Body of pancreas (tissue), 4 donors: ENCODE results near the gene ZNF763. TPM values are rescaled to one million over a fixed set of nuclear protein-coding genes. Genes with fewer than 3 reads are reported as not detected.
A peak's percentile ranks its signal among the peaks of the same experiment; 100 is the strongest.
"Not testable (repeated sequence)": the region's sequence is repeated elsewhere in the genome, so short reads cannot be mapped to it uniquely, and the experiment has no call there.

Experiments
- ATAC-seq: fragments of 150-250 bp; one replicate; pipeline ENCODE4 v1.9.1; 2016
- DNase-seq, 4 donors: peaks; one replicate each; pipeline ENCODE4 v3.0.0-alpha.2; 2019
- H3K27ac ChIP-seq, 4 donors: fragments of 200-600 bp; sonication (generic); 1 replicate in 3 of 4; 2 replicates in 1 of 4; pipeline versions ENCODE4 v1.5.1 to v1.6.1; 2016 to 2019; ENCODE audit warnings: mild to moderate bottlenecking in 1 of 4, mixed read lengths in 1 of 4, moderate library complexity in 1 of 4
- H3K27me3 ChIP-seq, 2 donors: fragments of 200-600 bp; sonication (generic); one replicate each; pipeline ENCODE4 v1.6.0; 2016; ENCODE audit warnings: mild to moderate bottlenecking in 1 of 2
- H3K36me3 ChIP-seq, 2 donors: fragments of 200-600 bp; sonication (generic); replicated peaks in 1 of 2; 2 replicates each; pipeline ENCODE4 v1.5.1; 2016; ENCODE audit warnings: low read depth in 2 of 2; ENCODE audit not compliant: insufficient read depth in 1 of 2
- H3K4me1 ChIP-seq: fragments of 200-600 bp; sonication (generic); one replicate; pipeline ENCODE4 v1.6.0; 2016
- H3K4me3 ChIP-seq, 2 donors: fragments of 200-600 bp; sonication (generic); 1 replicate in 1 of 2; 2 replicates in 1 of 2; pipeline ENCODE4 v1.5.1; 2016 to 2019
- H3K9me3 ChIP-seq, 3 donors: fragments of 200-600 bp; sonication (generic); 1 replicate in 2 of 3; 2 replicates in 1 of 3; pipeline ENCODE4 v1.5.1; 2016
- CTCF ChIP-seq, 7 experiments: fragments of 450-650 bp in 4 of 7; fragments of 200-600 bp in 3 of 7; sonication (generic) in 3 of 7; IDR thresholded peaks; one replicate each; pipeline ENCODE4 v1.5.1; 2016 to 2019; ENCODE audit warnings: antibody characterized with exemption in 7 of 7
- POLR2A ChIP-seq, 3 donors: fragments of 450-650 bp; IDR thresholded peaks; one replicate each; pipeline ENCODE4 v1.6.1; 2016; ENCODE audit warnings: antibody characterized with exemption in 3 of 3, mild to moderate bottlenecking in 2 of 3
- WGBS, 2 donors: methylation state at CpG; one replicate each; pipeline ENCODE4 v1.1.5; 2017; 5-methylcytosine and 5-hydroxymethylcytosine counted together
- intact Hi-C: fragments of 100-400 bp; cut with DNase I; formaldehyde crosslinking; loops from one replicate; pipeline ENCODE4 v1.15.1; 2023
- total RNA-seq, 2 donors: library from RNA; depleted of rRNA; stranded (reverse); fragments of >200 nt; gene quantifications; one replicate each; pipeline ENCODE4 v1.1.0, GENCODE V29; 2016

The ZNF763 gene
- total RNA-seq: 1 to 10 TPM in 1 of 2 donors, under 1 TPM in 1; 0.66 to 2.9 TPM

- peaks cover 13% of the 10 kb centered on the region for H3K4me1 ChIP-seq
- WGBS, 2 donors: 1% methylated on average over 23 to 46 of the region's 47 CpGs
- peak within 1 kb of the TSS; percentile 32 to 76 for H3K4me3 ChIP-seq
- peak within 1 kb of the TSS; percentile 77 to 93 (median 86) for H3K27ac ChIP-seq
- no peaks in the 10 kb centered on the region for H3K9me3 ChIP-seq
- H3K27me3 ChIP-seq: no peaks in the 10 kb centered on the region
- no peaks in the 10 kb centered on the region for H3K36me3 ChIP-seq
- ATAC-seq (peak; percentile 96), DNase-seq (peak; percentile 92 to 97 (median 96))
- intact Hi-C loops: no loop called here
- peak in 2 of 3 donors; percentile 75 to 85 for TF ChIP-seq POLR2A (IDR thresholded peaks at IDR 0.05)
- TF ChIP-seq CTCF (IDR thresholded peaks at IDR 0.05): no peak
Observed at GRCh38 chr19:11964858-11965645, at the start of gene ZNF763. Gene ZNF763, plus strand, starts transcription at chr19:11965040. Its CDS starts 169 bp downstream, at chr19:11965209.

GRCh38 chr19:11921852-11922495 is 42.9 kb upstream of the ZNF763 start:
- no peaks in the 10 kb centered on the region for H3K27me3 ChIP-seq
- peak in 3 of 4 donors; percentile 17 to 47 (median 44) for DNase-seq
- no peaks in the 10 kb centered on the region for H3K36me3 ChIP-seq
- H3K9me3 ChIP-seq: no peaks in the 10 kb centered on the region
- intact Hi-C loops: no loop called here
- no peak for ATAC-seq
- H3K4me1 ChIP-seq: peaks cover 47% of the 10 kb centered on the region
- no peak overlapping the region for H3K4me3 ChIP-seq
- WGBS, 2 donors: 10 to 12% methylated on average over 6 of the region's 6 CpGs
- no peak for TF ChIP-seq CTCF (IDR thresholded peaks at IDR 0.05)
- TF ChIP-seq POLR2A (IDR thresholded peaks at IDR 0.05): no peak
- no peak overlapping the region for H3K27ac ChIP-seq

- 0 to 1% methylated on average over 11 to 53 of the region's 53 CpGs for WGBS, 2 donors
- H3K4me1 ChIP-seq: peaks cover 59% of the 10 kb centered on the region
- intact Hi-C loops: no loop called here
Observed at GRCh38 chr19:11924886-11925650, 39.8 kb upstream of the ZNF763 start, which contains the start of gene ZNF700. Gene ZNF700, plus strand, starts transcription at chr19:11925107. Its CDS starts 104 bp downstream, at chr19:11925211.

GRCh38 chr19:11925651-11926187 is 39.1 kb upstream of the ZNF763 start:
- peak overlapping the region; percentile 93 to 97 (median 96) for H3K27ac ChIP-seq
- ATAC-seq, H3K36me3 ChIP-seq, H3K9me3 ChIP-seq, intact Hi-C loops, DNase-seq, H3K27me3 ChIP-seq: not testable (repeated sequence)
- peak overlapping the region; percentile 47 to 87 for H3K4me3 ChIP-seq
- WGBS, 2 donors: 1% methylated on average over 10 of the region's 10 CpGs
- peaks cover 59% of the 10 kb centered on the region for H3K4me1 ChIP-seq

More at GRCh38 chr19:11924886-11925650, 39.8 kb upstream of the ZNF763 start, which contains the start of gene ZNF700:
- Histone ChIP-seq H3K4me3 (peak within 1 kb of the TSS; percentile 47 to 87), H3K9me3 (no peaks in the 10 kb centered on the region), H3K27ac (peak within 1 kb of the TSS; percentile 93 to 97 (median 96)), H3K36me3 (no peaks in the 10 kb centered on the region), H3K27me3 (no peaks in the 10 kb centered on the region)
- peak; percentile 97 to 98 (median 98) for DNase-seq
- peak in 1 of 7 experiments; percentile 6 for TF ChIP-seq CTCF (IDR thresholded peaks at IDR 0.05)
- peak; percentile 88 to 96 (median 95) for TF ChIP-seq POLR2A (IDR thresholded peaks at IDR 0.05)
- peak; percentile 95 for ATAC-seq
